GM12801 (cell line): ENCODE data around the gene BEX1.

Experiments used
- TF ChIP-seq, protein P1 (sequence below): IDR thresholded peaks from one replicate; pipeline ENCODE4 v1.5.1; 2011; ENCODE audit warnings: control low read depth; ENCODE audit not compliant: insufficient read length; ENCODE audit errors: extremely low read depth

The BEX1 gene

GRCh38 chrX:103081051-103081450, 17.1 kb upstream of the BEX1 start:
- TF ChIP-seq, protein P1, sequence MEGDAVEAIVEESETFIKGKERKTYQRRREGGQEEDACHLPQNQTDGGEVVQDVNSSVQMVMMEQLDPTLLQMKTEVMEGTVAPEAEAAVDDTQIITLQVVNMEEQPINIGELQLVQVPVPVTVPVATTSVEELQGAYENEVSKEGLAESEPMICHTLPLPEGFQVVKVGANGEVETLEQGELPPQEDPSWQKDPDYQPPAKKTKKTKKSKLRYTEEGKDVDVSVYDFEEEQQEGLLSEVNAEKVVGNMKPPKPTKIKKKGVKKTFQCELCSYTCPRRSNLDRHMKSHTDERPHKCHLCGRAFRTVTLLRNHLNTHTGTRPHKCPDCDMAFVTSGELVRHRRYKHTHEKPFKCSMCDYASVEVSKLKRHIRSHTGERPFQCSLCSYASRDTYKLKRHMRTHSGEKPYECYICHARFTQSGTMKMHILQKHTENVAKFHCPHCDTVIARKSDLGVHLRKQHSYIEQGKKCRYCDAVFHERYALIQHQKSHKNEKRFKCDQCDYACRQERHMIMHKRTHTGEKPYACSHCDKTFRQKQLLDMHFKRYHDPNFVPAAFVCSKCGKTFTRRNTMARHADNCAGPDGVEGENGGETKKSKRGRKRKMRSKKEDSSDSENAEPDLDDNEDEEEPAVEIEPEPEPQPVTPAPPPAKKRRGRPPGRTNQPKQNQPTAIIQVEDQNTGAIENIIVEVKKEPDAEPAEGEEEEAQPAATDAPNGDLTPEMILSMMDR = no peak

DNA sequence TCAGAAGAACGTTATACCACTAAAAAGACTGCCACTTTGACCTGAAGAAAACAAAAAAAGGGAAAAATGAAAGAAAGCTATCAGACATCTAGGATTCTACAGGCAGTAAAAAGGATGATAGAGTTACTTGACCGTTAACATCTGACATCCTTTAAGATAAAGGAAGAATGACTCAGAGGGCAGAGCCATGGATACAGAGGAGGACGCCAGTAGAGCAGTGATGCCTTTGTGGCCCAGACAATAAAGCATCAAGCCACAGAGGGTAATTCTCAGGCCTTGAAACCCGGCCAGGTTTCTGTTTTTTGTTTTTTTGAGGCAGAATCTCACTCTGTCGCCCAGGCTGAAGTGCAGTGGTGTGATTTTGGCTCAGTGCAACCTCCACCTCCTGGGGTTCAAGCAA, 9.5 kb upstream of the BEX1 start:
- TF ChIP-seq, protein P1 = no peak

- TF ChIP-seq, protein P1 = no peak
These were observed 2.6 kb upstream of the BEX1 start for GRCh38 chrX:103066606-103067005.

DNA sequence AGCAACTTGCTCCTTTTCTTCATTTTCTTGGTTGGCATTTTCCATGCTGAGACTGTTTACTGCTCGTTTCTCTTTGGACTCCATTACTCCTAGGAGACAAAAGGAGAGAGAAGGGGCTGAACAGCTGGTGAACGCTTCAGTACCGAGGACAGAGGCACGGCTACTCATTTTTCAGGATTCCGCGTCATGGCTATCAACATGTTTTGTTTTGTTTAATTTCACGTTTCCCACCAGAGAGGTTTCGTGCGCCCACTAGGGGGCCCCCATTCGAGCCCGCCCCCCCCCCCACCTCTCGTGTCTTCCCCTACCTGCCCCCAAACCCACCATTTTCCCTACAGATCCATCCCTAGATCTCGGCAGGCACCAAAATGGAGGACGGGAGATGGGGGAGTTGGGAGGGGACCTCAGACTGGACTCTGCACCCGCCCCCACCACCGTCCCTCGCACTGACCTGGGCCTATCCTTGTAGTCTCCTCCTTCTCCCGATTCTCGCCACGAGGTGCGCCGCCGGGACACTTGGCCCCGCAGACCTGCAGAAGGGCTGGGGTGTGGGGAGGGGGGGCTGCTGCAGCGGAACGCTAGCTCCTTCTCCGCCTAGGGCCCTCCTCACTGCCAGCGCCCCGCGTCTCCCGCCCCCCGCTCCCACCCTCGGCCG, 653 bp downstream of the BEX1 start:
- TF ChIP-seq, protein P1 = no peak

GRCh38 chrX:103061486-103061885, 2.5 kb downstream of the BEX1 start:
- TF ChIP-seq, protein P1 = no peak

GRCh38 chrX:103056902-103057301, 7.1 kb downstream of the BEX1 start:
- TF ChIP-seq, protein P1 = no peak

- TF ChIP-seq, protein P1 = no peak
These were observed 11.3 kb downstream of the BEX1 start for GRCh38 chrX:103052625-103053024.
